Hepatocyte (in vitro differentiated cells): ENCODE results near the gene C17orf78.

Experiments
- CTCF ChIP-seq: fragments of 200-600 bp; sonication (generic); IDR thresholded peaks from 2 replicates; pipeline ENCODE4 v1.5.1; 2016; ENCODE audit warnings: antibody characterized with exemption, mild to moderate bottlenecking; ENCODE audit not compliant: poor library complexity
- EZH2 ChIP-seq: fragments of 200-600 bp; sonication (generic); IDR thresholded peaks from 2 replicates; pipeline ENCODE4 v1.6.1; 2016; ENCODE audit warnings: antibody characterized with exemption, mild to moderate bottlenecking, borderline replicate concordance

DNA sequence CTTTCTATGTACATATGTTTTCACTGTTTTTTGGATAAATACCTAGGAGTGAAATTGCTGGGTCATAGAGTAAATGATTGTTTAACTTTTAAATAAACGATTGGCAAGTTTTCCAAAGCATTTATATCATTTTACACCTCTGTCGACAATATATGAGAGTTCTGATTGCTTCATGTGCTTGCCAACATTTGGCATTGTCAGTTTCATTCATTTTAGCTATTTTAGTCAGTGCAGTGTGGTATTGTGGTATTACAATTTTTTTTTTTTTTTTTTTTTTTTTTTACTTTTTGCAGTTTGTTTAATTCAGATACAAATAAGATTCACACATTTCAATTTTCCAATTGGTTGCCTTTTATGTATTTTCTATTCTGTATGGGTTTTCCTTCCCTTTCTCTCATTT lies 56.9 kb downstream of the C17orf78 start:
- TF ChIP-seq CTCF = no peak
- no peak for TF ChIP-seq EZH2
